HG03175 (cell line): ENCODE results near the gene LGALS7B.
"Not testable (repeated sequence)": the region's sequence is repeated elsewhere in the genome, so short reads cannot be mapped to it uniquely, and the experiment has no call there.

Source experiments
- ATAC-seq: cut with Tn5 transposase; IDR thresholded peaks from one replicate; pipeline ENCODE4 v1.9.1; 2021; ENCODE audit warnings: mild to moderate bottlenecking, moderate library complexity; ENCODE audit not compliant: unreplicated experiment

Gene LGALS7B

DNA sequence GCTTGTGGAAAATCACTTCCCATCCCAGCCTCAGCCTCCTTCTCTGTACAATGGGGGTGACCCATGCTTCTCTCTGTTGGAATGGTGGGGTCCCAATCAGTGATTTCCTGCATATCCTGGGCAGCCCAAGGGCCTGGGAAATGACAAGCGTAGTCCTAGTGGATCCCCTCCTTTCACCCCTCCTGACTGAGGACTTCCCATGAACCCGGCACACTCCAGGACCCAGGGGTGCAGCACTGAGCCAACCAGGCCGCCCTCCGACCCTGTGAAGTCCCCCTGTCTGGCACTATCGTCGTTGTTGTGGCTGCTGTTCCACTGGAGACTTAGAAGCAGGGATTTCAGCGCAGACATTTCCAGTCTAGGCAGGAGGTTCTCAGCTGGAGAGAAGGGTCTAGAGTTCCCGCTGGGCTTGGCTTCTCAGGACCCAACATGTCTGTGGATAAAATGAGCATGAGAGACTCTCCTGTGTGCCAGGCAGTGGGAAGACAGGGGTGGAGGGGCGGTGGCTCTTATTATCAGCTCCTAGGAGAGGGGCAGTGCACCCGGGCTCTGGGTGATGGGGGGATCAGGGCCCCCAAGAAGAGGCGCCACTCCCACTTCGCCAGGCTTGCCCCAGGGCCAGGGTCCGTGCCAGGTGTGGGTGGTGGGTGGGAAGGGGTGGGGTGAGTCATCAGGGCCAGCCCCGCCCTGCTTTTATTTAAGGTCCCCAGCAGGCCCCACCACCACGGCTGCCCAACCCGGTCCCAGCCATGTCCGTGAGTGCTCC, at the start of gene LGALS7B:
Gene LGALS7B (plus strand): TSS at position 723 of the 766 bp plus-strand sequence. CDS start 27 bp downstream, at position 750.
- no peak for ATAC-seq

DNA sequence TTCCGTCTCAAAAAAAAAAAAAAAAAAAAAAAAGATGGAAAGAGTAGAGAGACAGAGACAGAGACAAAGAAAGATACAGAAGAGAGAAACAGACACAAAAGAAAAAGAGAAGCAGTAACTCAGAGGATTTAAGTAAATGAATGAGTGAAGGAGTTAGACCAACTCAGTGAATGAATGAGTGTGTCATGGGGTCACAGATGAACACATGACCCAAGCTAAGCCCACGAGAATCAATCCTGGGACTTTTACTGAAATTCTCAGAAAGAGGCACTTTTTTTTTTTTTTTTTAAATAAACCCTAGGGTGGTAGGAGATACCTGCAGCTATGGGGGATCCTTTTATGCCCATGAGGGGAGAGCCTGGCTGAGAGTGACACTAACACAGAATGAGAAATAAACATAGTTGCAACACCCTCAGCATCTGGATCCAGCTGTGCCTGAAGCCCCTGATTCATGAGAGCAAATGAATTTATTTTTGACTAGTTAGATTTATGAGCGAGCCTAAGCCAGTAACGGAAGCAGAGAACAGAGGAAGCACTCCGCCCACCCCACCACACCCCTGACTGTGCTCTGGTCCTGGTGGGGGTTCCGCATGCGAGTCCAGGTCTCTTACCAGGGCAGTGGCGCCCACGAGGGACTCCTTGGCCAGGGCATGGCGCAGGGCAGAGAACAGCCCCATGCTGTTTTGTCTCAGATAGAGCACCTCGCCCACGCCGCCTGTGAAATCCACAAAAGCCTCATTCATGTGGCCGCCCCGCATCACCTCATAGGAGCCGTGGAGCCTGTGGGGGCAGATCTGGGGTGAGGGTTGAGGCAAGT, 49.4 kb upstream of the LGALS7B start:
- ATAC-seq, result no peak

- no peak for ATAC-seq
These were observed 48.8 kb upstream of the LGALS7B start for GRCh38 chr19:38740257-38740592.

DNA sequence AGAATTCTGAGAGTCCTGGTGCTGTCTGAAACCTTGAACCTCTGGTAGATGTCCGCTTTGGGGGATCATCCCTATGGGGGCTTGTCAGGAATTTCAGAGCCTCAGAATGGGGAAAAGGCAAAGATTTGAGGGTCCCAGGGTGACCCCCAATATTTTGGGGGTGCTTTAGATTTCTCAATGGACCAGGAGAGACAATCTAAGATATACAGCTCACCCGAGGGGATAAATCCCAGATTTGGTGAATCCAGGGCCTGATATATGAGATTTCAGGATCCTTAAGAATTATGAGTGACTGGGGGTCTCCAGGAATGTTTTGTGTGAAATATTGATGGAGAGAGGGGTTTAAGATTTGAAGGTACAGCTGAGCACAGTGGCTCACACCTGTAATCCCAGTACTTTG, 48.1 kb upstream of the LGALS7B start:
- ATAC-seq, result no peak

- ATAC-seq, result no peak
These were observed 47.3 kb upstream of the LGALS7B start for GRCh38 chr19:38741670-38742069.

GRCh38 chr19:38742296-38742695, 46.7 kb upstream of the LGALS7B start:
- no peak for ATAC-seq

DNA sequence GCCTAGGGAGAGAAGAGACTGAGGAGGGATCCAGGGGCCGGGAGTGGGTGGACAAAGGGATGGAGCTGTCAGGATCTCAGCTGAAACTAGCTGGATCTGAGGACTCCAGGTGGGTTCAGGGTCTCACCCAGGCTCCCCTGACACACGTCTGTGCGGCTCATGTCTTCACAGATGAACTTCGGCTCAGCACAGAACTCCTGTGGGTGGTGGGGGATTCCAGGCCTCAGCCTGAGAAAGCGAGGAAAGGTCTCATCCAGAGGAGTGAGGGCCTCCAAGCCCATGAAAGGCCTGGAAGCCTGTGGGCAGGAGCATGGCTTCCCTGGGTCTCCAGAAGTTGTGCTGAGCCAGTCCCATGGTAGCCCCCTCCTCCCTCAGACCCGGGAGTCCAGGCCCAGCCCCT, 46.1 kb upstream of the LGALS7B start:
- ATAC-seq, result no peak

- ATAC-seq, result no peak
These were observed 45.4 kb upstream of the LGALS7B start for GRCh38 chr19:38743394-38744297.

- ATAC-seq, result no peak
These were observed 44.7 kb upstream of the LGALS7B start, which contains the start of gene CAPN12 for GRCh38 chr19:38744298-38744681. Gene CAPN12 (minus strand): TSS chr19:38744474. CDS start chr19:38744165, 309 bp downstream.

DNA sequence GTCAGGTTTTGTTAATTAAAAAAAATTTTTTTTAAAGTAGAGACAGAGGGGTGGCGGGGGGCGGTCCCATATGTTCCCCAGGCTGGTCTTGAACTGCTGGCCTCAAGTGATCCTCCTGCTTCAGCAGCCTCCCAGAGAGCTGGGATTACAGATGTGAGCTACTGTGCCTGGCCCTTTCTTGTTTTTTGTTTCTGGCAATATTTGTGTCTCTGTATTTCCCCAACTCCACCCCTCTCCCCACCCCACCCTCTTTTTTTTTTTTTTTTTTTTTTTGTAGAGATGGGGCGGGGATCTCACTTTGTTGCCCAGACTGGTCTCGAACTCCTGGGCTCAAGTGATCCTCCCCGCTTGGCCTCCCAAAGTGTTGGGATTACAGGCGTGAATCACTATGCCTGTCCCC, 44.1 kb upstream of the LGALS7B start:
- no peak for ATAC-seq

GRCh38 chr19:38745316-38745715, 43.7 kb upstream of the LGALS7B start:
- ATAC-seq, result no peak

DNA sequence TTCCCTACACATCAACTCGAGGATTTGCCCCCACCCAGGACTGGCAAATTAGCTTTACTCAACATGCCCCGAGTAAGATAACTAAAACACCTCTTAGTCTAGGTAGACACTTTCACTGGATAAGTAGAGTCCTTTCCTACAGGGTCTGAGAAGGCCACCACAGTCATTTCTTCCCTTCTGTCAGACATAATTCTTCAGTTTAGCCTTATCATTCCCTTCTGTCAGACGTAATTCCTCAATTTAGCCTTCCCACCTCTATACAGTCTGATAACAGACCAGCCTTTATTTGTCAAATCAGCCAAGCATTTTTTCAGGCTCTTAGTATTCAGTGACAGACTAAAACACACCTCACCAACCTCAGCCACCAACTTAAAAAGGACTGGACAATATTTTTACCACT, 35.2 kb upstream of the LGALS7B start:
- not testable (repeated sequence) for ATAC-seq

DNA sequence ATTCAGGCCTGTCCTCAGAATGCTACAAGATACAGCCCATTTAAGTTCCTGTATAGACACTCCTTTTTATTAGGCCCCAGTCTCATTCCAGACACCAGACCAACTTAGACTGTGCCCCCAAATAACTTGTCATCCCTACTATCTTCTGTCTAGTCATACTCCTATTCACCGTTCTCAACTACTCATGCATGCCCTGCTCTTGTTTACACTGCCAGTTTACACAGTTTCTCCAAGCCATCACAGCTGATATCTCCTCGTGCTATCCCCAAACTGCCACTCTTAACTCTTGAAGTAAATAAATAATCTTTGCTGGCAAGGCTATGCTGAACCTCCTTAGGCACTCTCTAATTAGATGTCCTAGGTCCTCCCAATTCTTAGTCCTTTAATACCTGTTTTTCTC, 34.8 kb upstream of the LGALS7B start:
- not testable (repeated sequence) for ATAC-seq

DNA sequence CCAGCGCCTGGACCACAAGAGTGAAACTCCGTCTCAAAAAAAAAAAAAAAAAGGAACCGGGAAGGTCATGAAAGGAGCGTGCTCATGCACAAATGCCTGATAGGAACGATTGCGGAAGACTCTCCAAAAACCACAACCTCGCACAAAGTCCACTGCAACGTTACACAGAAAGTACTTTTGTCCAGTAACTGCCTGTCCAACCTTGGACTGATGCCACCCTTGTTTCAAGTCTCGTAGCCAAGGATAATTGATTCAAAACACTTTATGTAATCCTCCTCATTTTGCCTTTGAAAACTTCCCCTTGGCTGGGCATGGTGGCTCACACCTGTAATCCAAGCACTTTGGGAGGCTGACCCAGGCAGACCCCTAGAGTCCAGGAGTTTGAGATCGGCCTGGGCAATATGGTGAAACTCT, 29.4 kb upstream of the LGALS7B start:
- ATAC-seq, result no peak

- not testable (repeated sequence) for ATAC-seq
These were observed 28.0 kb upstream of the LGALS7B start for GRCh38 chr19:38760805-38761517.

GRCh38 chr19:38761884-38762389, 27.1 kb upstream of the LGALS7B start:
- not testable (repeated sequence) for ATAC-seq

DNA sequence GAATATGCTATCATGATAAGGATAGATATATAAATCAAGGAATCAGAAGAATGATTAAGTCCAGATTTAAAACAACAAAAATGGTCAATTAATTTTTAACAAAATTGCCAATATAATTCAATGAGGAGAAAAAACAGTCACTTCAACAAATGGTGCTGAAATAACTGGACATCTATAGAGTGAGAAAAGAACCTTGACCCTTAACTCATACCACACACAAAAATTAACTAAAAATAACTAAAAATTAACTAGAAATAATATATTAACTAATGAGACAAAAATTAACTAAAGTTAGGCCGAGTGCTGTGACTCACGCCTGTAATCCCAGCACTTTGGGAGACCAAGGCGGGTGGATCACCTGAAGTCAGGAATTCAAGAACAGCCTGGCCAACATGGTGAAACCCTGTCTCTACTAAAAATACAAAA, 25.2 kb upstream of the LGALS7B start:
- no peak for ATAC-seq

DNA sequence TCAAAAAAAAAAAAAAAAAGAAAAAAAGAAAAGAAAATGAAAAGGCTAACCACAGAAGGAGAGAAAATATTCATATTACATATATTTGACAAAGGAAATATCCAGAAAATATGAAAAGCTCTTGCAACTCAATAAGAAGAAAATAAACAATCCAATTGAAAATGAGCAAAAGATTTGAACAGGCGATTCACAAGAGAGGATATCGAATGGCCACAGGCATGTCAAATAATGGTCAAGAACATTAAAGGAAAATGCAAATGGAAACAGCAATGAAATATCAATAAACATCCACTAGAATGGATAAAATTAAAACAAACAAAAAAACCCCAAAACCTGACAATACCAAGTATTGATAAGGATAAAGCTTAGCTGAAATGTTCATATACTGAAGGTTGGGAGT, 23.8 kb upstream of the LGALS7B start:
- no peak for ATAC-seq

DNA sequence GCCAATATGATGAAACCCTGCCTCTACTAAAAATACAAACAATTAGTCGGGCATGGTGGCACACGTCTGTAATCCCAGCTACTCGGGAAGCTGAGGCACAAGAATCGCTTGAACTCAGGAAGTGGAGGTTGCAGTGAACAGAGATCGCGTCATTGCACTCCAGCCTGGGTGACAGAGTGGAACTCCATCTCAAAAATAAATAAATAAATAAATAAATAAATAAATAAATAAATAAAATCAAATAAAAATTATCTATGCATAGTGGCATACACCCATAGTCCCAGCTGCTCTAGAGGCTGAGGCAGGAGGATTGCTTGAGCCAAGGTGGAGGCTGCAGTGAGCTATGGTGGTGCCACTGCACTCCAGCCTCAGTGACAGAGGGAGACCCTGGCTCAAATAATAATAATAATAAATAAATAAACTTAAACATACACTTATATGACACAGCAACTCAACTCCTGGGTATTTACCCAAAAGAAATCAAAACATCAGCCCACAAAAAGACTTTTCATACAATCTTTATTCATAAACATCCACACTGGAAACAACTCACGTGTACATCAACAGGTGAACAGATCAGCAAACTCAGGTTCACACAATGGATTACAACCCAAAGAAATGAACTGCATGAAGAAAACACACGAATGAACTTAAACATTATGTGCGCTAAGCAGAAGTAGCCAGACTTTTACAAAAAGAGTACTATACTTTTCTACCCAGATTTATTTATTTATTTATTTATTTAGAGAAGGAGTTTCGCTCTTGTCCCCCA, 22.5 kb upstream of the LGALS7B start:
- no peak for ATAC-seq
